ENCODE results near the gene DNAJC4. TPM values are rescaled to one million over a fixed set of nuclear protein-coding genes. Genes with fewer than 3 reads are reported as not detected.

The DNAJC4 gene
- total RNA-seq, 6 experiments from 2014 or later, result 14.6 to 27.6 (median 21.4) TPM

GRCh38 chr11:64240435-64241240 is 10.3 kb downstream of the DNAJC4 start, which contains the start of gene FKBP2:
TSS of gene FKBP2 (plus strand) at chr11:64241095. CDS start at chr11:64242388, 1,293 bp downstream.
- peak within 1 kb of the TSS; percentile 96 to 98 (median 97) for H3K27ac ChIP-seq
- ATAC-seq, result peak; percentile 54 to 73 (median 68)
- peak within 1 kb of the TSS; percentile 93 to 98 (median 98) for H3K4me3 ChIP-seq
- no peak for TF ChIP-seq CTCF (IDR thresholded peaks at IDR 0.05)
- peak; percentile 96 for TF ChIP-seq POLR2A (IDR thresholded peaks at IDR 0.05)
- no peaks in the 10 kb centered on the region for H3K27me3 ChIP-seq
- WGBS (ENCODE audit: insufficient coverage, low coverage, low lambda C conversion rate, missing lambda C conversion rate), result 1% methylated on average over 19 of the region's 58 CpGs
- H3K36me3 ChIP-seq, result peaks cover 0 to 5% (median 2%) of the 10 kb centered on the region in 4 donors
- H3K9me3 ChIP-seq, result no peaks in the 10 kb centered on the region
- H3K4me1 ChIP-seq, result peaks cover 0 to 36% (median 12%) of the 10 kb centered on the region in 4 donors
- DNase-seq, result peak; percentile 98 to 99 (median 99)
- intact Hi-C loops (cut with DNase I), result no loop called here

- DNase-seq (peak in 2 of 3 donors; percentile 100), ATAC-seq (peak; percentile 76 to 90 (median 84))
- TF ChIP-seq POLR2A (IDR thresholded peaks at IDR 0.05) (no peak), CTCF (IDR thresholded peaks at IDR 0.05) (no peak)
- H3K27ac ChIP-seq, result peak overlapping the region; percentile 96 to 98 (median 97)
- no peaks in the 10 kb centered on the region for H3K27me3 ChIP-seq
- WGBS (ENCODE audit: insufficient coverage, low coverage, low lambda C conversion rate, missing lambda C conversion rate), result 0% methylated on average over 17 of the region's 24 CpGs
- no peaks in the 10 kb centered on the region for H3K9me3 ChIP-seq
- intact Hi-C loops (cut with DNase I), result no loop called here
- H3K4me3 ChIP-seq, result peak overlapping the region; percentile 93 to 98 (median 98)
- peaks cover 0 to 5% (median 2%) of the 10 kb centered on the region in 4 donors for H3K36me3 ChIP-seq
- H3K4me1 ChIP-seq, result peaks cover 0 to 36% (median 12%) of the 10 kb centered on the region in 4 donors
Measured at GRCh38 chr11:64241241-64241490, 10.8 kb downstream of the DNAJC4 start.

- peak overlapping the region; percentile 93 to 98 (median 98) for H3K4me3 ChIP-seq
- H3K4me1 ChIP-seq, result peaks cover 0 to 36% (median 12%) of the 10 kb centered on the region in 4 donors
- 0% methylated on average over 16 of the region's 63 CpGs for WGBS (ENCODE audit: insufficient coverage, low coverage, low lambda C conversion rate, missing lambda C conversion rate)
- H3K9me3 ChIP-seq, result no peaks in the 10 kb centered on the region
- H3K27ac ChIP-seq, result peak overlapping the region; percentile 60 to 97 (median 90)
- H3K36me3 ChIP-seq, result peaks cover 0 to 5% (median 2%) of the 10 kb centered on the region in 4 donors
- DNase-seq, result peak in 2 of 3 donors; percentile 80 to 100
- ATAC-seq, result peak; percentile 1 to 6 (median 4)
- TF ChIP-seq POLR2A (IDR thresholded peaks at IDR 0.05), result peak; percentile 39
- no peak for TF ChIP-seq CTCF (IDR thresholded peaks at IDR 0.05)
- no peaks in the 10 kb centered on the region for H3K27me3 ChIP-seq
- intact Hi-C loops (cut with DNase I), result no loop called here
Measured at GRCh38 chr11:64241491-64242374, 11.4 kb downstream of the DNAJC4 start.

GRCh38 chr11:64243236-64243854 is 13.0 kb downstream of the DNAJC4 start:
- ATAC-seq (no peak), DNase-seq (no peak)
- no peak overlapping the region for H3K4me3 ChIP-seq
- WGBS (ENCODE audit: insufficient coverage, low coverage, low lambda C conversion rate, missing lambda C conversion rate), result 80% methylated on average over 1 of the region's 8 CpGs
- peaks cover 0 to 28% (median 10%) of the 10 kb centered on the region in 4 donors for H3K4me1 ChIP-seq
- H3K27ac ChIP-seq, result no peak overlapping the region
- H3K27me3 ChIP-seq, result no peaks in the 10 kb centered on the region
- intact Hi-C loops (cut with DNase I), result no loop called here
- TF ChIP-seq POLR2A (IDR thresholded peaks at IDR 0.05) (no peak), CTCF (IDR thresholded peaks at IDR 0.05) (no peak)
- no peaks in the 10 kb centered on the region for H3K9me3 ChIP-seq
- H3K36me3 ChIP-seq, result peaks cover 0 to 5% (median 2%) of the 10 kb centered on the region in 4 donors
